ENCODE data around the gene GIPC3. TPM values are rescaled to one million over a fixed set of nuclear protein-coding genes. Genes with fewer than 3 reads are reported as not detected.

Gene GIPC3
- total RNA-seq, 1 donor from 2014 or later = not detected

DNA sequence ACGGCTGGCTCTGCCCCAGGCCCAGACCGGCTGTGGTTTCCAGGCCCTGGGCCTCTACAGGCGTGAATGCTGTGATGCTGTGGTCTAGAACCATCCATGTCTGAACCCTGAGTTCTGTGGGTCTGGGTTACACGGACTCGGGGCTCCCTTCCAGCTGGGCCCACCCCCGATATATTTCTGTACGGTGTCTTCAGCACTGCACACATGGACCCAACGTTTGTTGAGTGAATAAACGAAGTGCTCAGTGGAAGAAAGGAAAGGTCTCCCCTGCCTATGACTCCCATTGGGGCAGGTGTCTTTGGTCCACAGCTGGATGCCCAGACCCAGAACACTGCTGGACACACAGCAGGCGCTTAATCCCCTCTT is 39.6 kb upstream of the GIPC3 start:
- H2AFZ ChIP-seq (replicated peaks) = no peak overlapping the region
- peaks cover 12% of the 10 kb centered on the region for H3K27me3 Mint-ChIP-seq (ENCODE audit: insufficient read depth, low read depth)
- no peak overlapping the region for H3K9ac ChIP-seq
- no peaks in the 10 kb centered on the region for H3K4me1 Mint-ChIP-seq
- H3K9me3 ChIP-seq (ENCODE audit: low read depth) = no peaks in the 10 kb centered on the region
- no peaks in the 10 kb centered on the region for H3K36me3 Mint-ChIP-seq
- no peaks in the 10 kb centered on the region for H3K27me3 ChIP-seq
- H3K4me2 ChIP-seq = no peak overlapping the region
- no peak overlapping the region for H3K4me3 ChIP-seq
- peaks cover 5% of the 10 kb centered on the region for H3F3A ChIP-seq (ENCODE audit: low read depth)
- H3K27ac Mint-ChIP-seq = peak overlapping the region; percentile 63
- peak overlapping the region; percentile 50 for H3K4me3 Mint-ChIP-seq
- no peak for DNase-seq (ENCODE audit: low spot score)
- no peak overlapping the region for H3K27ac ChIP-seq
- no peaks in the 10 kb centered on the region for H3K9me3 Mint-ChIP-seq
- no peaks in the 10 kb centered on the region for H3K79me2 ChIP-seq (ENCODE audit: low read depth)
- TF ChIP-seq, protein P1, sequence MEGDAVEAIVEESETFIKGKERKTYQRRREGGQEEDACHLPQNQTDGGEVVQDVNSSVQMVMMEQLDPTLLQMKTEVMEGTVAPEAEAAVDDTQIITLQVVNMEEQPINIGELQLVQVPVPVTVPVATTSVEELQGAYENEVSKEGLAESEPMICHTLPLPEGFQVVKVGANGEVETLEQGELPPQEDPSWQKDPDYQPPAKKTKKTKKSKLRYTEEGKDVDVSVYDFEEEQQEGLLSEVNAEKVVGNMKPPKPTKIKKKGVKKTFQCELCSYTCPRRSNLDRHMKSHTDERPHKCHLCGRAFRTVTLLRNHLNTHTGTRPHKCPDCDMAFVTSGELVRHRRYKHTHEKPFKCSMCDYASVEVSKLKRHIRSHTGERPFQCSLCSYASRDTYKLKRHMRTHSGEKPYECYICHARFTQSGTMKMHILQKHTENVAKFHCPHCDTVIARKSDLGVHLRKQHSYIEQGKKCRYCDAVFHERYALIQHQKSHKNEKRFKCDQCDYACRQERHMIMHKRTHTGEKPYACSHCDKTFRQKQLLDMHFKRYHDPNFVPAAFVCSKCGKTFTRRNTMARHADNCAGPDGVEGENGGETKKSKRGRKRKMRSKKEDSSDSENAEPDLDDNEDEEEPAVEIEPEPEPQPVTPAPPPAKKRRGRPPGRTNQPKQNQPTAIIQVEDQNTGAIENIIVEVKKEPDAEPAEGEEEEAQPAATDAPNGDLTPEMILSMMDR (IDR thresholded peaks at IDR 0.05) = no peak
- peaks cover 32% of the 10 kb centered on the region for H4K20me1 ChIP-seq (ENCODE audit: low read depth)
- no peaks in the 10 kb centered on the region for H3K36me3 ChIP-seq
- no peaks in the 10 kb centered on the region for H3K4me1 ChIP-seq

DNA sequence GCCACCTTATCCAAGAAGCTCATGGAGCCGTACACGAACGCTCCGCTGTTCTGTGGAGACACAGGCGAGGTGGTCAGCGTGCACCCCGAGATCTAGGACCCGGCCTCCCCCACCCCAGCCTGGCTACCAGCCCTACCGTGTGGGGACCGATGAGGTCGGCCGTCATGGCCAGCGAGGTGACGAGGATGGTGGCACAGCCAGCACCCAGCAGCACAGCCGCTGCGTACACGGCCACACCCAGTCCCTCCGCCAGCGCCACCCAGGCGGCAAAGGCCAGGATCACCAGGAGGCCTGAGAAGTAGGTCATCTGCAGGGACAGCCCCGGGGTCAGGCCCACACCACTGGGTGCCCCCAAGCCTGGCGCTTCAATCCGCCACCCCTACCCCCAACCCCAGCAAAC is 39.2 kb upstream of the GIPC3 start:
- Histone ChIP-seq H3K9ac (no peak overlapping the region), H3F3A (ENCODE audit: low read depth) (peaks cover 5% of the 10 kb centered on the region), H2AFZ (replicated peaks) (no peak overlapping the region), H3K27me3 (no peaks in the 10 kb centered on the region), H3K36me3 (no peaks in the 10 kb centered on the region), H4K20me1 (ENCODE audit: low read depth) (peaks cover 32% of the 10 kb centered on the region), H3K79me2 (ENCODE audit: low read depth) (no peaks in the 10 kb centered on the region), H3K4me1 (no peaks in the 10 kb centered on the region), H3K27ac (no peak overlapping the region), H3K4me2 (no peak overlapping the region), H3K9me3 (ENCODE audit: low read depth) (no peaks in the 10 kb centered on the region), H3K4me3 (no peak overlapping the region)
- H3K4me1 Mint-ChIP-seq = no peaks in the 10 kb centered on the region
- peak overlapping the region; percentile 50 for H3K4me3 Mint-ChIP-seq
- no peaks in the 10 kb centered on the region for H3K36me3 Mint-ChIP-seq
- peaks cover 12% of the 10 kb centered on the region for H3K27me3 Mint-ChIP-seq (ENCODE audit: insufficient read depth, low read depth)
- peak overlapping the region; percentile 63 for H3K27ac Mint-ChIP-seq
- no peak for TF ChIP-seq EZH2phosphoT487 (IDR thresholded peaks at IDR 0.05)
- TF ChIP-seq, protein P1 (IDR thresholded peaks at IDR 0.05) = no peak
- no peak for TF ChIP-seq EZH2 (IDR thresholded peaks at IDR 0.05)
- H3K9me3 Mint-ChIP-seq = no peaks in the 10 kb centered on the region
- DNase-seq (ENCODE audit: low spot score) = no peak

- no peak for TF ChIP-seq EZH2phosphoT487 (IDR thresholded peaks at IDR 0.05)
- TF ChIP-seq EZH2 (IDR thresholded peaks at IDR 0.05) = no peak
- TF ChIP-seq, protein P1 (IDR thresholded peaks at IDR 0.05) = peak; percentile 50
- H3K9me3 ChIP-seq (ENCODE audit: low read depth) = no peaks in the 10 kb centered on the region
- no peaks in the 10 kb centered on the region for H3K4me1 Mint-ChIP-seq
- H3K4me1 ChIP-seq = no peaks in the 10 kb centered on the region
- no peak overlapping the region for H3K27ac ChIP-seq
- no peak overlapping the region for H3K9ac ChIP-seq
- peaks cover 5% of the 10 kb centered on the region for H3F3A ChIP-seq (ENCODE audit: low read depth)
- H3K4me3 Mint-ChIP-seq = no peak overlapping the region
- peaks cover 32% of the 10 kb centered on the region for H4K20me1 ChIP-seq (ENCODE audit: low read depth)
- no peak overlapping the region for H3K4me3 ChIP-seq
- peaks cover 10% of the 10 kb centered on the region for H3K27me3 Mint-ChIP-seq (ENCODE audit: insufficient read depth, low read depth)
- H3K27ac Mint-ChIP-seq = no peak overlapping the region
- no peak overlapping the region for H2AFZ ChIP-seq (replicated peaks)
- no peaks in the 10 kb centered on the region for H3K9me3 Mint-ChIP-seq
- peak; percentile 27 for DNase-seq (ENCODE audit: low spot score)
- H3K27me3 ChIP-seq = no peaks in the 10 kb centered on the region
- no peak overlapping the region for H3K4me2 ChIP-seq
- no peaks in the 10 kb centered on the region for H3K36me3 ChIP-seq
- no peaks in the 10 kb centered on the region for H3K79me2 ChIP-seq (ENCODE audit: low read depth)
- H3K36me3 Mint-ChIP-seq = no peaks in the 10 kb centered on the region
Measured at GRCh38 chr19:3547301-3547731, 38.0 kb upstream of the GIPC3 start.

Data from neural progenitor cell (in vitro differentiated cells).